ENCODE data around the gene STAC2. TPM values are rescaled to one million over a fixed set of nuclear protein-coding genes. Genes with fewer than 3 reads are reported as not detected.
"Not testable (repeated sequence)": the region's sequence is repeated elsewhere in the genome, so short reads cannot be mapped to it uniquely, and the experiment has no call there.

The STAC2 gene
- total RNA-seq, 1 donor from 2014 or later, result 0.30 TPM

DNA sequence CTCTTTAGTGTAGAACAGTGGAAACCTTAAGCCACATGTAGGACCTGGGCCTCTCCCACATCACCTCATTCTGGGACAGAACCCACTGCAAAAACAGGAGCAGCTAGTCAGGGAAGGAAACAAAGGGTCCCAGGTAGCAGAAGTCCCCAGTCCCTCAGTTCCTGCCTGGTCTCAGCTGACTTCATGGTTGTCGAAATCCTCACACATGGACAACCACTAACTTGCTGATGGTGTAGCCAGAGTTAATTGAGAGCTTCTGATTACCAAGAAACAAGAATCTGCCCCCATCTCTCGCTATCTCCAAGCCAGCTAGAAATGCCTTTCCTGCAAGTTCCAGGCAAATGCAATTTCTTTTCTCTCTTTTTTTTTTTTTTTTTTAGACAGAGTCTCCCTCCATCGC lies 56.2 kb downstream of the STAC2 start:
- Histone ChIP-seq H3K27ac (no peak overlapping the region), H3K9me3 (no peaks in the 10 kb centered on the region), H3K4me1 (peaks cover 9% of the 10 kb centered on the region), H3K36me3 (no peaks in the 10 kb centered on the region), H3K27me3 (ENCODE audit: low read depth) (peaks cover 9% of the 10 kb centered on the region), H3K4me3 (no peak overlapping the region)
- DNase-seq (no peak), ATAC-seq (no peak)
- TF ChIP-seq, protein P1, sequence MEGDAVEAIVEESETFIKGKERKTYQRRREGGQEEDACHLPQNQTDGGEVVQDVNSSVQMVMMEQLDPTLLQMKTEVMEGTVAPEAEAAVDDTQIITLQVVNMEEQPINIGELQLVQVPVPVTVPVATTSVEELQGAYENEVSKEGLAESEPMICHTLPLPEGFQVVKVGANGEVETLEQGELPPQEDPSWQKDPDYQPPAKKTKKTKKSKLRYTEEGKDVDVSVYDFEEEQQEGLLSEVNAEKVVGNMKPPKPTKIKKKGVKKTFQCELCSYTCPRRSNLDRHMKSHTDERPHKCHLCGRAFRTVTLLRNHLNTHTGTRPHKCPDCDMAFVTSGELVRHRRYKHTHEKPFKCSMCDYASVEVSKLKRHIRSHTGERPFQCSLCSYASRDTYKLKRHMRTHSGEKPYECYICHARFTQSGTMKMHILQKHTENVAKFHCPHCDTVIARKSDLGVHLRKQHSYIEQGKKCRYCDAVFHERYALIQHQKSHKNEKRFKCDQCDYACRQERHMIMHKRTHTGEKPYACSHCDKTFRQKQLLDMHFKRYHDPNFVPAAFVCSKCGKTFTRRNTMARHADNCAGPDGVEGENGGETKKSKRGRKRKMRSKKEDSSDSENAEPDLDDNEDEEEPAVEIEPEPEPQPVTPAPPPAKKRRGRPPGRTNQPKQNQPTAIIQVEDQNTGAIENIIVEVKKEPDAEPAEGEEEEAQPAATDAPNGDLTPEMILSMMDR (IDR thresholded peaks at IDR 0.05), result no peak
- intact Hi-C loops (cut with DNase I), result no loop called here

DNA sequence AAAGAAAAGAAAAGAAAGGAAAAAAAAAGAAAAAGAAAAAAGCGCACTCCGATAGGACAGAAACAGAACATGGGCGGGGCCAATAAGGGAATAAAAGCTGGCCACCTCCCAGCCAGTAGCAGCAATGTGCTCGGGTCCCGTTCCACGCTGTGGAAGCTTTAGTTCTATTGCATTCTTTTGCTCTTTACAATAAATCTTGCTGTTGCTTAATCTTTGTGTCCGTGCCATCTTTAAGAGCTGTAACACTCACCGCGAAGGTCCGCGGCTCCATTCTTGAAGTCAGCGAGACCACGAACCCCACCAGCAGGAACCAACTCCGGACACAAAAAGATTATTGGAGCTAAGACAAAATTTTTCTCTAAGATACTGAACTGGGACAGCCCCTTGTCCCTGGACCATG lies 56.6 kb downstream of the STAC2 start:
- TF ChIP-seq, protein P1 (IDR thresholded peaks at IDR 0.05), result no peak
- intact Hi-C loops (cut with DNase I), result no loop called here
- H3K9me3 ChIP-seq, result no peaks in the 10 kb centered on the region
- ATAC-seq (no peak), DNase-seq (no peak)
- no peak overlapping the region for H3K27ac ChIP-seq
- no peak overlapping the region for H3K4me3 ChIP-seq
- peaks cover 9% of the 10 kb centered on the region for H3K27me3 ChIP-seq (ENCODE audit: low read depth)
- H3K36me3 ChIP-seq, result no peaks in the 10 kb centered on the region
- H3K4me1 ChIP-seq, result peaks cover 13% of the 10 kb centered on the region

DNA sequence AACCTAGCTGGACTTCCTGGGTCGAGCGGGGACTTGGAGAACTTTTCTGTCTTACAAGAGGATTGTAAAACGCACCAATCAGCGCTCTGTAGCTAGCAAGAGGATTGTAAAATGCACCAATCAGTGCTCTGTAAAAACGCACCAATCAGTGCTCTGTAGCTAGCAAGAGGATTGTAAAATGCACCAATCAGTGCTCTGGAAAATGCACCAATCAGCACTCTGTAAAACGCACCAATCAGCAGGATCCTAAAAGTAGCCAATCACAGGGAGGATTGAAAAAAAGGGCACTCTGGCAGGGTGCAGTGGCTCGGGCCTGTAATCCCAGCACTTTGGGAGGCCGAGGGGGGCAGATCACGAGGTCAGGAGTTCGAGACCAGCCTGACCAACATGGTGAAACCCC lies 57.2 kb downstream of the STAC2 start:
- H3K36me3 ChIP-seq; H3K27me3 ChIP-seq (ENCODE audit: low read depth); DNase-seq; H3K27ac ChIP-seq; ATAC-seq; H3K9me3 ChIP-seq; intact Hi-C loops (cut with DNase I); H3K4me3 ChIP-seq: not testable (repeated sequence)
- peaks cover 15% of the 10 kb centered on the region for H3K4me1 ChIP-seq

DNA sequence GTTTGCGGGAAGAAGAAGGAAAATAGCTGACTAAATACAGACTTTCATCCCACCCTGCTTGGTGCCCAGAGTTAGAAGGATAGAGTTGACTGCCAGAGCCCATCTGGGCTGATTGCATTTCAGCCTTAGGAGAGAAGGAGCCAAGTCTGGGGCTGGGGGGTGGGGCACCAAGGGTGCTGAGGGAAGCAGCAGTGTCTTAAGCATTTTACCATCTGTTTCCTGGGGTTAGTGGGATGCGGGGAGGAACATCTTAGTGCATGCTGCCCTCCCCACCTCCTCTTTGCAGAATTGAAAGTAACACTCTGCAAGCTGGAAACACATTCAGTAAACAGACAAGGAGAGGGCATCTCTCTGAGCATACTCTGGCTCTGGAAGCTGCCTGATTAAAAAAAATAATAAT lies 58.3 kb downstream of the STAC2 start:
- Histone ChIP-seq H3K4me3 (no peak overlapping the region), H3K9me3 (no peaks in the 10 kb centered on the region), H3K27me3 (ENCODE audit: low read depth) (peaks cover 9% of the 10 kb centered on the region), H3K27ac (no peak overlapping the region), H3K4me1 (peaks cover 15% of the 10 kb centered on the region), H3K36me3 (no peaks in the 10 kb centered on the region)
- TF ChIP-seq, protein P1 (IDR thresholded peaks at IDR 0.05), result no peak
- intact Hi-C loops (cut with DNase I), result no loop called here
- no peak for ATAC-seq
- no peak for DNase-seq

DNA sequence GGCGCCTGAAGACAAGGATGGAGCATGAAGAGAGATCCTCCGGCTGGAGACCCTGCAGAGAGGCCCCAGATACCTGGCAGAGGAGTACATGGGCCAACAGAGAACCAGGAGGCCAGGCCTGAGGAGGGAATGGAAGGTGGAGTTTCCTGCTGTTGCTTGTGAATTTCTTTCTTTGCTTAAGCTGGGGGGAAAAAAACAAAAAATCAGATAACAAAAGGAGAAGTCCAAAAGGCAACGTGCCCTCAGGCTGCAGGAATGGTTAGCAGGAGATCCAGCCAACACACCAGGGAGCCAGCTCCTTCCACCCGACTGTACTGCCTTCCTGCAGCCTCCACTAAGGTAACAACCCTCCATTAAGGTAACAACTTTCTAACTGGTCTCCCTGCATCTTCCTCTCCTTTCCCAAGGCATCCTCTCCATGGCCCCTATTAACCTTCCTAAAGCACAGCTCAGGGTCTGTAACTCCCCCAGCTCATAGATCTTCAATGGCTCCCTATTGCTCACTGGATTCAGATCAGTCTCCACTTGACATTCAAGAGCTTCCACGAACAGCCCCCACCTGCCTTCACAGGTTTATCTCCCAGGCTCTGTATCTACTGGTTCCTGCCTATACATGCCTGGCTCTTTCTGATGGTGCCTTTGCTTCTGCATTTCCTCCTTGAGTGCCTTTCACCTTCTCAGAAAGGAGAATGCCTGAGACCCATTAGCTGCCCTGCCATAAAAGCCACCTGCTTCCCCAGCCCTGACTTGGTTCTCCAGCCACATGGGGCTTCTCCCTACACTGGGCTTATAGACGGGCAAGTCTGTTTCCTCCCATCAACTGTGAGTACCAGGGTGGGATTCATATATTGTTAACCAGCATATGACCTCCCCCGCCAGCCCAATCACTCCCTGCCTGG lies 59.1 kb downstream of the STAC2 start:
- no peak overlapping the region for H3K4me3 ChIP-seq
- H3K9me3 ChIP-seq, result no peaks in the 10 kb centered on the region
- no peak overlapping the region for H3K27ac ChIP-seq
- DNase-seq, result no peak
- intact Hi-C loops (cut with DNase I), result no loop called here
- H3K4me1 ChIP-seq, result peaks cover 15% of the 10 kb centered on the region
- H3K27me3 ChIP-seq (ENCODE audit: low read depth), result peaks cover 9% of the 10 kb centered on the region
- H3K36me3 ChIP-seq, result no peaks in the 10 kb centered on the region
- TF ChIP-seq, protein P1 (IDR thresholded peaks at IDR 0.05), result no peak
- no peak for ATAC-seq

DNA sequence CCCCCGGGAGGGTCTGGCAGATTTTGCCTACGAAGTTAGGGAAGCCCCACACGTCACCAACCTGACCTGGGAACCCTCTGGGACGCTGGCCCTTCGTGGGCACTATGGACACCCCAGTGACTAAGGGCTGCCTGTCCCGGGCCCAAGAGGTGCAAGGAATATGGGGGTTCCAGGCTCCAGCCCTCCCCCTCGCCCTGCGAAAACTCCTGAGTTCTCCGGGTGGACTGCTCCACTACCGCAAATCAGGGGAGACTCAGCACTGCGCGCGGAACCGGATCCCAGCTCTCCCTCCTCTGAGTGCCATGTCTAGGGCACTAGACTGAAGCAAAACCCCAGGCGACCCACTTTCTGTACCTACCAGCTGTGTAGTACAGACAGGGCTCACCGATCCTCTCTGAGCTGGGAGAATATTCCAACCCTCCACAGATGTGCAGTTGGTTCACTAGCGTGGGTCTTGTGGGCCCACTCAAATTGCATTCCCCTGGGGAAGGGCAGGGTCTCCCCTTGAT lies 59.9 kb downstream of the STAC2 start, which contains the start of gene ARL5C:
Gene ARL5C, minus strand, starts transcription at position 321 of the 509 bp plus-strand sequence. CDS start 401 bp downstream, outside the sequence.
- no peak for DNase-seq
- peak in 1 of 2 donors; percentile 8 for ATAC-seq
- TF ChIP-seq, protein P1 (IDR thresholded peaks at IDR 0.05), result no peak

More for the DNA sequence above, 59.9 kb downstream of the STAC2 start, which contains the start of gene ARL5C:
- Histone ChIP-seq H3K9me3 (no peaks in the 10 kb centered on the region), H3K27ac (no peak within 1 kb of the TSS), H3K4me1 (peaks cover 15% of the 10 kb centered on the region), H3K27me3 (ENCODE audit: low read depth) (peaks cover 9% of the 10 kb centered on the region), H3K36me3 (no peaks in the 10 kb centered on the region), H3K4me3 (peak within 1 kb of the TSS; percentile 57)
- intact Hi-C loops (cut with DNase I), result no loop called here

Measured in lower lobe of right lung (tissue), 2 donors.